CD8-positive, alpha-beta memory T cell (primary cell): ENCODE data around the gene SMIM22. TPM values are rescaled to one million over a fixed set of nuclear protein-coding genes. Genes with fewer than 3 reads are reported as not detected.

Source experiments
- CTCF ChIA-PET: fragments of 350-600 bp; sonication (Branson Sonifier 250); formaldehyde crosslinking; loops from one replicate; lab custom pipeline; 2021; ENCODE audit warnings: antibody characterized with exemption; lab: Charles Lee
- POLR2A ChIA-PET: fragments of 350-600 bp; sonication (Branson Sonifier 250); formaldehyde crosslinking; loops from one replicate; lab custom pipeline; 2021; ENCODE audit warnings: antibody characterized with exemption; lab: Charles Lee
- DNase-seq, 5 donors: peaks; one replicate each; pipeline versions ENCODE4 v3.0.0 to v3.0.0-alpha.2; 2020 to 2022; ENCODE audit warnings: mixed read lengths in 1 of 5
- H3K27ac ChIP-seq: one replicate; pipeline ENCODE4 v1.7.0; 2013; ENCODE audit warnings: low read depth, mild to moderate bottlenecking, low read length, moderate library complexity
- H3K27me3 ChIP-seq: 2 replicates; pipeline ENCODE4 v1.7.0; 2013; ENCODE audit warnings: low read length, mild to moderate bottlenecking; ENCODE audit not compliant: insufficient read depth, poor library complexity, severe bottlenecking
- H3K36me3 ChIP-seq: 2 replicates; pipeline ENCODE4 v1.7.0; 2013; ENCODE audit warnings: mild to moderate bottlenecking, low read length, moderate library complexity; ENCODE audit not compliant: insufficient read depth
- H3K4me1 ChIP-seq: 2 replicates; pipeline ENCODE4 v1.7.0; 2013; ENCODE audit warnings: mild to moderate bottlenecking, low read length, moderate library complexity; ENCODE audit not compliant: insufficient read depth
- H3K4me3 ChIP-seq: 2 replicates; pipeline ENCODE4 v1.7.0; 2013; ENCODE audit warnings: mild to moderate bottlenecking, low read length
- H3K9me3 ChIP-seq: 2 replicates; pipeline ENCODE4 v1.7.0; 2013; ENCODE audit warnings: mild to moderate bottlenecking, low read length
- H3K27ac Mint-ChIP-seq, 8 donors: one replicate each; pipeline ENCODE4 v1.8.0; 2020 to 2021; ENCODE audit warnings: mixed read lengths in 8 of 8, mild to moderate bottlenecking in 6 of 8, inconsistent platforms in 3 of 8, moderate library complexity in 3 of 8
- H3K27me3 Mint-ChIP-seq, 2 donors: one replicate each; pipeline ENCODE4 v1.8.0; 2020 to 2021; ENCODE audit warnings: mixed read lengths in 2 of 2, mild to moderate bottlenecking in 1 of 2, moderate library complexity in 1 of 2
- H3K36me3 Mint-ChIP-seq, 3 donors: one replicate each; pipeline ENCODE4 v1.8.0; 2020 to 2021; ENCODE audit warnings: mixed read lengths in 3 of 3, inconsistent platforms in 1 of 3, mild to moderate bottlenecking in 1 of 3
- H3K4me1 Mint-ChIP-seq, 3 donors: one replicate each; pipeline ENCODE4 v1.8.0; 2020 to 2021; ENCODE audit warnings: mixed read lengths in 3 of 3, inconsistent platforms in 1 of 3, mild to moderate bottlenecking in 1 of 3
- H3K4me3 Mint-ChIP-seq, 7 donors: one replicate each; pipeline ENCODE4 v1.8.0; 2020 to 2021; ENCODE audit warnings: mixed read lengths in 7 of 7, mild to moderate bottlenecking in 6 of 7, moderate library complexity in 4 of 7, inconsistent platforms in 2 of 7
- H3K9me3 Mint-ChIP-seq, 5 donors: one replicate each; pipeline ENCODE4 v1.8.0; 2020 to 2022; ENCODE audit warnings: mixed read lengths in 5 of 5, mild to moderate bottlenecking in 3 of 5, moderate library complexity in 2 of 5, inconsistent platforms in 1 of 5
- polyA plus RNA-seq: library from polyadenylated mRNA; unstranded; fragments of 300-500 nt; fragmentation: Illumina TruSeq; gene quantifications from one replicate; pipeline ENCODE4 v1.2.3, GENCODE V29; 2021
- total RNA-seq, 2 experiments: library from RNA; stranded (reverse); gene quantifications; one replicate each; pipeline ENCODE4 v1.2.3, GENCODE V29; 2021

The SMIM22 gene
- total and polyA plus RNA-seq, 3 experiments from 2014 or later = not detected

GRCh38 chr16:4836727-4837126 is 41.6 kb downstream of the SMIM22 start:
- Histone ChIP-seq H3K9me3 (no peaks in the 10 kb centered on the region), H3K27me3 (no peaks in the 10 kb centered on the region), H3K4me1 (no peaks in the 10 kb centered on the region), H3K36me3 (peaks cover 40% of the 10 kb centered on the region), H3K4me3 (no peak overlapping the region), H3K27ac (no peak overlapping the region)
- H3K4me1 Mint-ChIP-seq = peaks cover 6 to 31% (median 28%) of the 10 kb centered on the region in 3 donors
- H3K9me3 Mint-ChIP-seq = no peaks in the 10 kb centered on the region
- ChIA-PET CTCF (no interaction called here), POLR2A (no interaction called here)
- peak overlapping the region in 5 of 8 donors; percentile 29 to 67 (median 51) for H3K27ac Mint-ChIP-seq
- no peaks in the 10 kb centered on the region for H3K27me3 Mint-ChIP-seq
- H3K36me3 Mint-ChIP-seq = peaks cover 7 to 83% (median 17%) of the 10 kb centered on the region in 3 donors
- DNase-seq = no peak
- H3K4me3 Mint-ChIP-seq = no peak overlapping the region

- ChIA-PET CTCF (no interaction called here), POLR2A (no interaction called here)
- Mint-ChIP-seq H3K27me3 (no peaks in the 10 kb centered on the region), H3K36me3 (peaks cover 7 to 81% (median 15%) of the 10 kb centered on the region in 3 donors), H3K4me3 (peak overlapping the region in 1 of 7 donors; percentile 13), H3K27ac (no peak overlapping the region), H3K4me1 (peaks cover 5 to 27% (median 26%) of the 10 kb centered on the region in 3 donors), H3K9me3 (no peaks in the 10 kb centered on the region)
- no peak overlapping the region for H3K4me3 ChIP-seq
- no peak for DNase-seq
- H3K36me3 ChIP-seq = peaks cover 35% of the 10 kb centered on the region
- H3K27me3 ChIP-seq = no peaks in the 10 kb centered on the region
- no peaks in the 10 kb centered on the region for H3K4me1 ChIP-seq
- H3K9me3 ChIP-seq = no peaks in the 10 kb centered on the region
- H3K27ac ChIP-seq = no peak overlapping the region
These were observed 42.7 kb downstream of the SMIM22 start for GRCh38 chr16:4837733-4838501.

GRCh38 chr16:4839942-4840341 is 44.8 kb downstream of the SMIM22 start:
- H3K9me3 ChIP-seq = no peaks in the 10 kb centered on the region
- peaks cover 2% of the 10 kb centered on the region for H3K4me1 ChIP-seq
- no peaks in the 10 kb centered on the region for H3K9me3 Mint-ChIP-seq
- H3K4me3 ChIP-seq = no peak overlapping the region
- peaks cover 35% of the 10 kb centered on the region for H3K36me3 ChIP-seq
- CTCF ChIA-PET = no interaction called here
- H3K4me3 Mint-ChIP-seq = no peak overlapping the region
- peaks cover 7 to 86% (median 21%) of the 10 kb centered on the region in 3 donors for H3K36me3 Mint-ChIP-seq
- no peak overlapping the region for H3K27ac ChIP-seq
- no peak for DNase-seq
- POLR2A ChIA-PET = no interaction called here
- H3K27me3 Mint-ChIP-seq = no peaks in the 10 kb centered on the region
- no peaks in the 10 kb centered on the region for H3K27me3 ChIP-seq
- H3K27ac Mint-ChIP-seq = peak overlapping the region in 4 of 8 donors; percentile 13 to 65 (median 28)
- peaks cover 4 to 23% (median 20%) of the 10 kb centered on the region in 3 donors for H3K4me1 Mint-ChIP-seq

- CTCF ChIA-PET = no interaction called here
- Mint-ChIP-seq H3K4me1 (peaks cover 12 to 33% (median 31%) of the 10 kb centered on the region in 3 donors), H3K36me3 (peaks cover 7 to 87% (median 21%) of the 10 kb centered on the region in 3 donors), H3K27me3 (no peaks in the 10 kb centered on the region), H3K9me3 (no peaks in the 10 kb centered on the region), H3K4me3 (no peak overlapping the region), H3K27ac (peak overlapping the region in 4 of 8 donors; percentile 10 to 52 (median 25))
- Histone ChIP-seq H3K9me3 (no peaks in the 10 kb centered on the region), H3K27me3 (no peaks in the 10 kb centered on the region), H3K27ac (no peak overlapping the region), H3K4me3 (no peak overlapping the region), H3K4me1 (peaks cover 12% of the 10 kb centered on the region), H3K36me3 (peaks cover 35% of the 10 kb centered on the region)
- POLR2A ChIA-PET = no interaction called here
- no peak for DNase-seq
These were observed 45.8 kb downstream of the SMIM22 start for GRCh38 chr16:4840984-4841383.

Other genes starting within 250 kb of the SMIM22 start
- under 1 TPM; 0.07 to 0.11 TPM for gene C16orf96, start 239.0 kb upstream of the SMIM22 start, total RNA-seq
- 0.05 TPM for gene C16orf96, start 239.0 kb upstream of the SMIM22 start, polyA plus RNA-seq
- 10 to 100 TPM; 18.7 to 22.3 TPM for gene UBALD1, start 180.5 kb upstream of the SMIM22 start, total RNA-seq
- gene UBALD1, start 180.5 kb upstream of the SMIM22 start, polyA plus RNA-seq = 4.9 TPM
- 10 to 100 TPM; 67.3 to 69.7 TPM for gene MGRN1, start 170.5 kb upstream of the SMIM22 start, total RNA-seq
- gene MGRN1, start 170.5 kb upstream of the SMIM22 start, polyA plus RNA-seq = 6.4 TPM
- 10 to 100 TPM; 40.6 to 47.7 TPM for gene NUDT16L1, start 101.8 kb upstream of the SMIM22 start, total RNA-seq
- 89.2 TPM for gene NUDT16L1, start 101.8 kb upstream of the SMIM22 start, polyA plus RNA-seq
- 10 to 100 TPM; 16.9 to 18.5 TPM for gene ANKS3, start 61.1 kb upstream of the SMIM22 start, total RNA-seq
- gene ANKS3, start 61.1 kb upstream of the SMIM22 start, polyA plus RNA-seq = 4.3 TPM
- gene DNAAF8, start 60.8 kb upstream of the SMIM22 start, total RNA-seq = under 1 TPM; 0.15 to 0.31 TPM
- gene DNAAF8, start 60.8 kb upstream of the SMIM22 start, polyA plus RNA-seq = 0.35 TPM
- gene ZNF500, start 28.2 kb upstream of the SMIM22 start, total RNA-seq = 10 to 100 TPM; 12.7 to 13.7 TPM
- 15.2 TPM for gene ZNF500, start 28.2 kb upstream of the SMIM22 start, polyA plus RNA-seq
- not detected for gene SEPTIN12, start 7.0 kb upstream of the SMIM22 start, total RNA-seq
- gene SEPTIN12, start 7.0 kb upstream of the SMIM22 start, polyA plus RNA-seq = not detected
- 1 to 10 TPM; 7.4 to 8.1 TPM for gene ROGDI, start 7.3 kb downstream of the SMIM22 start, total RNA-seq
- 7.8 TPM for gene ROGDI, start 7.3 kb downstream of the SMIM22 start, polyA plus RNA-seq
- 100 to 1,000 TPM; 104 to 110 TPM for gene GLYR1, start 51.9 kb downstream of the SMIM22 start, total RNA-seq
- 40.2 TPM for gene GLYR1, start 51.9 kb downstream of the SMIM22 start, polyA plus RNA-seq
- gene UBN1, start 52.1 kb downstream of the SMIM22 start, total RNA-seq = 10 to 100 TPM; 40.3 to 41.0 TPM
- gene UBN1, start 52.1 kb downstream of the SMIM22 start, polyA plus RNA-seq = 23.3 TPM
- gene PPL, start 141.8 kb downstream of the SMIM22 start, total RNA-seq = not detected
- gene PPL, start 141.8 kb downstream of the SMIM22 start, polyA plus RNA-seq = 0.29 TPM
- not detected for gene SEC14L5, start 163.0 kb downstream of the SMIM22 start, total RNA-seq
- not detected for gene SEC14L5, start 163.0 kb downstream of the SMIM22 start, polyA plus RNA-seq
- gene NAGPA, start 238.6 kb downstream of the SMIM22 start, total RNA-seq = 10 to 100 TPM; 18.8 to 19.0 TPM
- gene NAGPA, start 238.6 kb downstream of the SMIM22 start, polyA plus RNA-seq = 33.3 TPM